ENCODE measurements around the gene FADS1. TPM values are rescaled to one million over a fixed set of nuclear protein-coding genes. Genes with fewer than 3 reads are reported as not detected.
A peak's percentile ranks its signal among the peaks of the same experiment; 100 is the strongest.

FADS1 gene
- total and polyA plus RNA-seq, 4 experiments from 2014 or later = 0.70 to 2.2 (median 1.2) TPM

DNA sequence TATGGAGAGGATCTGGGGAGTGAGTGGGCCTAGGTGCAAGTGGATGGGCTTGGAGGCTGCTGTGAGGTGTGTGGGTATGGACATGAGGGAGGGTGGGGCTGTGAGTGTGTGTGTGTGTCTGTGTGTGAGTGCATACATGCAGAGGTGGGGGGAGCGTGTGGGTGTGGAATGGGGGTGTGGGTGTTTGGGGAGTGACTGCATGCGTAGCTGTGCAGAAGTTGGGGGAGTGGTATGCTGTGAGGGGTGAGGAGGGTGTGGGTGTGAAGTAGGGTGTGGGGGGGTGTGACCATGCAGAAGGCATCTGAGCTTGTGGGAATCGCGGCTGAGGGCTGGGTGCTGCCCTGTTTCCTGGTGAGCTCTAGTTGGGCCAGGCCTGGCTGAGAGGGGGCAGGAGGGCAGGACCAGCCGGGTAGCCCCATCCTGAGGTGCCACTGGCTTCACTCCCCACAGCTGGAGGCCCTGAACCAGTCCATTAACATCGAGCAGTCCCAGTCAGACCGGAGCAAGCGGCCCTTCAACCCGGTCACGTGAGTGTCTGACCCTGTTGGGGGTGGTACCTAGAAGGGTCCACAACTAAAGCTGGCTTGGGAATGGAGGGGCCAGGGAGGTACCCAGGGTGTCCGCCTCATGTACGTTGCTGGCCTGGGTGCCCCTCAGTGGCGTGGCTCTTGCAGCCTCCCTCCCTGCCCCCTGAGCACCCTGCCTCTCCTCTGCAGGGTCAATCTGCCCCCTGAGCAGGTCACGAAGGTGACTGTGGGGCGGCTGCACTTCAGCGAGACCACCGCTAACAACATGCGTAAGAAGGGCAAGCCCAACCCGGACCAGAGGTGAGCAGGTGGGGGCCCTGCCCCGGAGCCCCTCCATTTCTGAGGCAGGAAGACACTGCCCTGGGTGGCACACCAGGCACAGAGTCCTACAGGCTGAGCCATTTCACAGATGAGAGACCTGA, 40.9 kb downstream of the FADS1 start:
- DNase-seq = peak in 1 of 5 donors; percentile 19
- intact Hi-C loops (cut with micrococcal nuclease) = no loop called here
- H3K4me3 ChIP-seq (ENCODE audit: low read length in 2 of 2) = no peak overlapping the region
- H3K4me3 Mint-ChIP-seq = peak overlapping the region in 2 of 8 donors; percentile 58 to 82
- ChIA-PET POLR2A (ENCODE audit: partially characterized antibody) (no interaction called here), CTCF (ENCODE audit: partially characterized antibody) (interaction anchor here (1.0 to 1.4 kb wide), 3 partner anchors 27 to 40 kb away, joined by 3 to 4 read pairs (median 4); no protein-coding TSS in a partner anchor)
- H3K36me3 ChIP-seq (ENCODE audit: insufficient read depth, low read length) = no peaks in the 10 kb centered on the region
- H3K27ac ChIP-seq (ENCODE audit: low read depth, low read length) = no peak overlapping the region
- H3K27me3 Mint-ChIP-seq = no peaks in the 10 kb centered on the region
- H3K4me1 Mint-ChIP-seq = peaks cover 8 to 37% (median 14%) of the 10 kb centered on the region in 4 donors
- H3K27ac Mint-ChIP-seq = peak overlapping the region in 2 of 7 donors; percentile 27 to 30
- H3K9me3 Mint-ChIP-seq = no peaks in the 10 kb centered on the region
- H3K4me1 ChIP-seq (ENCODE audit: insufficient read depth, low read length) = peaks cover 21% of the 10 kb centered on the region
- H3K9me3 ChIP-seq (ENCODE audit: control insufficient read depth in 1 of 2, low read length in 2 of 2) = no peaks in the 10 kb centered on the region
- H3K27me3 ChIP-seq (ENCODE audit: insufficient read depth, low read length) = no peaks in the 10 kb centered on the region
- no peaks in the 10 kb centered on the region for H3K36me3 Mint-ChIP-seq

DNA sequence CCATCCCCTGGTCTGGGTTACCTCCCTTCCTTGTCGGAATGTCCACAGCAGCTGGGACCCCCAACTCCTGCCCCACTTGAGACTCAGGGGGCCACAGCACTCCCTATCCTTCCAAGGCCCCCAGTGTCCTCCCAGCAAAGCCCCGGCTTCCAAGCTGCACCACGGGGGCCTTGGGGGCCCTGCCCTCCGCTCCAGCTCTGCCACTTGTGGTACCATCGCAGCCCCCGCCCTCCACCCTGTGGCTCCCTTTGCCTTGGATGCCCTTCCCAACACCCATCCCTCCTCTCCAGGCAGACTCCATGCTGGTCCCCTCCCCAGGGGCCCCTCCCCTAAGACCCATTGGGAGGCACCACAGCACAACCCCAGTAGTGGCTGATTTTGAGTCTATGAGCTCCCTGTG, 41.7 kb downstream of the FADS1 start:
- H3K27ac Mint-ChIP-seq = peak overlapping the region in 1 of 7 donors; percentile 30

DNA sequence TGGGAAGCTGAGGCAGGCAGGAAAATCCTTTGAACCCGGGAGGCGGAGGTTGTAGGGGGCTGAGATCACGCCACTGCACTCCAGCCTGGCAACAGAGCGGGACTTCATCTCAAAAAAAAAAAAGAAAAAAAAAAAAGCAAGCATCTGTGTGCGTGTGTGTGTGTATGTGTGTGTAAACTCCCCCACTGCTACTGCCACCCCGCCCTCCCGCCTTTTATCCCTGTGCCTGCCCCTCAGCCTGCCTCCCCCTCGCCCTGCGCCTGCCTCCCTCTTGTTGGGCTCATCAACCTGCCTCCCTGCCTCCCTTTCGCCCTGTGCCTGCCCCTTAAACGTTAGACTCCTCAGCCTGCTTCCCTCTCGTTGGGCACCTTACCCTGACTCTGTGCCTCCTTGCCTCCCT, 42.4 kb downstream of the FADS1 start:
- H3K4me1 Mint-ChIP-seq = peaks cover 8 to 38% (median 15%) of the 10 kb centered on the region in 4 donors
- ChIA-PET POLR2A (ENCODE audit: partially characterized antibody) (no interaction called here), CTCF (ENCODE audit: partially characterized antibody) (interaction anchor here (0.8 kb wide), 1 partner anchor 14 kb away, joined by 3 read pairs; no protein-coding TSS in a partner anchor)
- Histone ChIP-seq H3K4me3 (ENCODE audit: low read length in 2 of 2) (no peak overlapping the region), H3K4me1 (ENCODE audit: insufficient read depth, low read length) (peaks cover 21% of the 10 kb centered on the region), H3K36me3 (ENCODE audit: insufficient read depth, low read length) (no peaks in the 10 kb centered on the region), H3K27ac (ENCODE audit: low read depth, low read length) (no peak overlapping the region), H3K9me3 (ENCODE audit: control insufficient read depth in 1 of 2, low read length in 2 of 2) (no peaks in the 10 kb centered on the region), H3K27me3 (ENCODE audit: insufficient read depth, low read length) (no peaks in the 10 kb centered on the region)
- H3K9me3 Mint-ChIP-seq = no peaks in the 10 kb centered on the region
- intact Hi-C loops (cut with micrococcal nuclease) = no loop called here
- H3K27me3 Mint-ChIP-seq = no peaks in the 10 kb centered on the region
- H3K27ac Mint-ChIP-seq = peak overlapping the region in 1 of 7 donors; percentile 86
- H3K36me3 Mint-ChIP-seq = no peaks in the 10 kb centered on the region
- H3K4me3 Mint-ChIP-seq = no peak overlapping the region
- no peak for DNase-seq

More for the DNA sequence above, 41.7 kb downstream of the FADS1 start:
- H3K4me1 ChIP-seq (ENCODE audit: insufficient read depth, low read length) = peaks cover 21% of the 10 kb centered on the region
- H3K27me3 ChIP-seq (ENCODE audit: insufficient read depth, low read length) = no peaks in the 10 kb centered on the region
- H3K9me3 ChIP-seq (ENCODE audit: control insufficient read depth in 1 of 2, low read length in 2 of 2) = no peaks in the 10 kb centered on the region
- H3K27me3 Mint-ChIP-seq = no peaks in the 10 kb centered on the region
- intact Hi-C loops (cut with micrococcal nuclease) = no loop called here
- H3K4me1 Mint-ChIP-seq = peaks cover 8 to 38% (median 15%) of the 10 kb centered on the region in 4 donors
- no peaks in the 10 kb centered on the region for H3K9me3 Mint-ChIP-seq
- POLR2A ChIA-PET (ENCODE audit: partially characterized antibody) = no interaction called here
- H3K27ac ChIP-seq (ENCODE audit: low read depth, low read length) = no peak overlapping the region
- no peak overlapping the region for H3K4me3 ChIP-seq (ENCODE audit: low read length in 2 of 2)
- DNase-seq = no peak
- no peaks in the 10 kb centered on the region for H3K36me3 ChIP-seq (ENCODE audit: insufficient read depth, low read length)
- H3K4me3 Mint-ChIP-seq = peak overlapping the region in 2 of 8 donors; percentile 58 to 64
- CTCF ChIA-PET (ENCODE audit: partially characterized antibody) = interaction anchor here (0.8 to 1.0 kb wide), 2 partner anchors 13 to 26 kb away, joined by 3 read pairs; no protein-coding TSS in a partner anchor
- no peaks in the 10 kb centered on the region for H3K36me3 Mint-ChIP-seq

DNA sequence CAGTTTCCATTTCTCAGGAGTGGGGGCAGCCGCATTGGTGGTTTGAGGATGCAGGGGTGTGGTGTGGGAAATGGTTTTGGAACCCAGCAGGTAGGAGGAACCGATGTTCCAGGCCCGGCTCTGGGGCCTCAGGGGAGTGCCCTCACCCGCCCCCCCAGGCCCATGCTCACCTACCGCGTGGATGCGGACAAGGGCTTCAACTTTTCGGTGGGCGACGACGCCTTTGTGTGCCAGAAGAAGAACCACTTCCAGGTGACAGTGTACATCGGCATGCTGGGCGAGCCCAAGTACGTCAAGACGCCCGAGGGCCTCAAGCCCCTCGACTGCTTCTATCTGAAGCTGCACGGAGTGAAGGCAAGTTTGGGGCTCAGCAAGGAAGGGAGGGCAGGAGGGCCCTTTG, 43.0 kb downstream of the FADS1 start:
- H3K9me3 Mint-ChIP-seq = no peaks in the 10 kb centered on the region
- H3K27ac Mint-ChIP-seq = peak overlapping the region in 1 of 7 donors; percentile 24
- no peak for DNase-seq
- POLR2A ChIA-PET (ENCODE audit: partially characterized antibody) = no interaction called here
- intact Hi-C loops (cut with micrococcal nuclease) = no loop called here
- Histone ChIP-seq H3K4me1 (ENCODE audit: insufficient read depth, low read length) (peaks cover 21% of the 10 kb centered on the region), H3K36me3 (ENCODE audit: insufficient read depth, low read length) (no peaks in the 10 kb centered on the region), H3K27ac (ENCODE audit: low read depth, low read length) (no peak overlapping the region), H3K4me3 (ENCODE audit: low read length in 2 of 2) (no peak overlapping the region), H3K9me3 (ENCODE audit: control insufficient read depth in 1 of 2, low read length in 2 of 2) (no peaks in the 10 kb centered on the region), H3K27me3 (ENCODE audit: insufficient read depth, low read length) (no peaks in the 10 kb centered on the region)
- H3K4me3 Mint-ChIP-seq = no peak overlapping the region
- no peaks in the 10 kb centered on the region for H3K36me3 Mint-ChIP-seq
- no peaks in the 10 kb centered on the region for H3K27me3 Mint-ChIP-seq
- CTCF ChIA-PET (ENCODE audit: partially characterized antibody) = no interaction called here
- H3K4me1 Mint-ChIP-seq = peaks cover 8 to 38% (median 15%) of the 10 kb centered on the region in 4 donors

DNA sequence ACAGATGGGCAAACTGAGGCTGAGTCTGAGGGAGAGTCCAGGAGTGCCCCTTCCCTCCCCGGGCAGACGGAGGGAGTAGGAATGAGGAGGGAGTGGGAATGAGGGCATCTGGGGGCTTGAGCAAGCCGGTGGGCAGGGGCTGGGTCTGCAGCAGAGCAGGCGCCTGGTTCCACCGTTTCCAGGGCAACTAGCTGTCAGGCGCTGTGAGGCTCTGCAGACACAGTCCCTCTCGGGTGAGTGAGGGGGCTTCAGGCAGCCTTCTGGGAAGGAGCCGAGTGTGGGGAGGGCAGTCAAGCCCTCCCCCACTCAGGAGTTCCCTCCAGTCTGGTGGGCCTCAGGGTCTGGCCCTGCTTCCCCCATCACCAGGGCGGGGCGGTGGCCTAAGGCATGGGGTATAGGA, 43.4 kb downstream of the FADS1 start:
- no peaks in the 10 kb centered on the region for H3K27me3 Mint-ChIP-seq
- no peaks in the 10 kb centered on the region for H3K36me3 Mint-ChIP-seq
- H3K27me3 ChIP-seq (ENCODE audit: insufficient read depth, low read length) = no peaks in the 10 kb centered on the region
- intact Hi-C loops (cut with micrococcal nuclease) = no loop called here
- no peak overlapping the region for H3K4me3 Mint-ChIP-seq
- POLR2A ChIA-PET (ENCODE audit: partially characterized antibody) = no interaction called here
- peaks cover 8 to 37% (median 15%) of the 10 kb centered on the region in 4 donors for H3K4me1 Mint-ChIP-seq
- H3K9me3 ChIP-seq (ENCODE audit: control insufficient read depth in 1 of 2, low read length in 2 of 2) = no peaks in the 10 kb centered on the region
- H3K36me3 ChIP-seq (ENCODE audit: insufficient read depth, low read length) = no peaks in the 10 kb centered on the region
- no peak for DNase-seq
- no peak overlapping the region for H3K27ac ChIP-seq (ENCODE audit: low read depth, low read length)
- H3K9me3 Mint-ChIP-seq = no peaks in the 10 kb centered on the region
- CTCF ChIA-PET (ENCODE audit: partially characterized antibody) = no interaction called here
- H3K4me3 ChIP-seq (ENCODE audit: low read length in 2 of 2) = no peak overlapping the region
- H3K4me1 ChIP-seq (ENCODE audit: insufficient read depth, low read length) = peaks cover 21% of the 10 kb centered on the region
- H3K27ac Mint-ChIP-seq = peak overlapping the region in 1 of 7 donors; percentile 41

DNA sequence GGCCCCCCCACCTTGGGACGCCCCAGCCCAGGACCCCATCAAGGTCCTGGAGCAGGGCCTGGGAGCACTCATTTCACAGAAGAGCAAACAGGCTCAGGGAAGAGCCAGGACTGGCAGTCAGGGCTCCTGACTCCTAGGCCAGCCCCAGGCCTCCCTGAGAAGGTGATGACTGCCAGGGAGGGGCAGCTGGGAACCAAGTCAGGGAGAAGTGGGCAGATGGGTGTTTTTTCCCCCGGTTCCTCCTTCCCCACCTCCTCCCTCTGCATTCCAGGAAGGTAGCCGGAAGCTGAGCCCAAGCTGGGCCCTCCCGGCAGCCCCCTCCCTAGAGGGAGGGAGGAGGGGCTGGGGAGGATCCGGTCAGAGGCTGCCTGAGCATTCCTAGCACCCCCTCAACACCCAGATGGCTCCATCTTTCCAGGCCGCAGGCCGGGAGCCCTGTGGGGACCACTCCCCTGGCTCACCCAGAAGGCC, 44.8 kb downstream of the FADS1 start:
- Histone ChIP-seq H3K27ac (ENCODE audit: low read depth, low read length) (no peak overlapping the region), H3K4me1 (ENCODE audit: insufficient read depth, low read length) (peaks cover 13% of the 10 kb centered on the region), H3K4me3 (ENCODE audit: low read length in 2 of 2) (no peak overlapping the region), H3K27me3 (ENCODE audit: insufficient read depth, low read length) (no peaks in the 10 kb centered on the region), H3K9me3 (ENCODE audit: control insufficient read depth in 1 of 2, low read length in 2 of 2) (no peaks in the 10 kb centered on the region), H3K36me3 (ENCODE audit: insufficient read depth, low read length) (no peaks in the 10 kb centered on the region)
- Mint-ChIP-seq H3K4me1 (peaks cover 5 to 28% (median 10%) of the 10 kb centered on the region in 4 donors), H3K9me3 (no peaks in the 10 kb centered on the region), H3K27ac (no peak overlapping the region), H3K4me3 (peak overlapping the region in 1 of 8 donors; percentile 23), H3K27me3 (no peaks in the 10 kb centered on the region), H3K36me3 (no peaks in the 10 kb centered on the region)
- no peak for DNase-seq
- POLR2A ChIA-PET (ENCODE audit: partially characterized antibody) = interaction anchor here (0.6 kb wide), 1 partner anchor 16 kb away, joined by 3 read pairs; no protein-coding TSS in a partner anchor
- CTCF ChIA-PET (ENCODE audit: partially characterized antibody) = no interaction called here
- intact Hi-C loops (cut with micrococcal nuclease) = no loop called here

DNA sequence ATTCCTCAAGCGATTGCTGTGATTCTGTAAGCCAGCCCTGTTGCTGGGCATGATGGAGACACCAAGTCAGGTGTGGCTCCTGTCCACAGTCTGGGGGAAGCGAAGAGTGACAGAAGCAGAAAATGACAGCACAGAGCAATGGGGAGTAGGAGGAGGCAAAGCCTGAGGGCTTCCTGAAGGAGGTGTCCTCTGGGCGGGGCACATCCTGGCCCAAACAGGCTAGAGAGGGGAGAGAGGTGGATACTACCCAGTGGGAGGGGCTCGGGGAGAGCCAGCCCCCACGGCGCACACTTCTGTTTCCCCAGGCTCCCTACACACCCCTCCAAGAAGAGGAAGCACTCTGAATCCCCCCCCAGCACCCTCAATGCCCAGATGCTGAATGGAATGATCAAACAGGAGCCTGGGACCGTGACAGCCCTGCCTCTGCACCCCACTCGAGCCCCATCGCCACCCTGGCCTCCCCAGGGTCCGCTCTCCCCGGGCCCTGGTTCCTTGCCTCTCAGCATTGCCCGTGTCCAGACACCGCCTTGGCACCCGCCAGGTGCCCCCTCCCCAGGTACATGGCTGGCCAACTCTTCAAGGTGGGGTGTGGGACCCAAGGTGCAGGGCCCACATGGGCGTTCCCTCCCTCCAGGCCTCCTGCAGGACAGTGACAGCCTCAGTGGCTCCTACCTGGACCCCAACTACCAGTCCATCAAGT, 45.5 kb downstream of the FADS1 start:
- POLR2A ChIA-PET (ENCODE audit: partially characterized antibody) = no interaction called here
- Histone ChIP-seq H3K9me3 (ENCODE audit: control insufficient read depth in 1 of 2, low read length in 2 of 2) (no peaks in the 10 kb centered on the region), H3K4me1 (ENCODE audit: insufficient read depth, low read length) (peaks cover 8% of the 10 kb centered on the region), H3K27me3 (ENCODE audit: insufficient read depth, low read length) (no peaks in the 10 kb centered on the region), H3K27ac (ENCODE audit: low read depth, low read length) (no peak overlapping the region), H3K4me3 (ENCODE audit: low read length in 2 of 2) (no peak overlapping the region), H3K36me3 (ENCODE audit: insufficient read depth, low read length) (no peaks in the 10 kb centered on the region)
- CTCF ChIA-PET (ENCODE audit: partially characterized antibody) = interaction anchor here (0.6 kb wide), 1 partner anchor 790 kb away, joined by 3 read pairs; no protein-coding TSS in a partner anchor
- no peak for DNase-seq
- Mint-ChIP-seq H3K27ac (peak overlapping the region in 1 of 7 donors; percentile 56), H3K4me3 (no peak overlapping the region), H3K36me3 (no peaks in the 10 kb centered on the region), H3K9me3 (no peaks in the 10 kb centered on the region), H3K27me3 (no peaks in the 10 kb centered on the region), H3K4me1 (peaks cover 3 to 21% (median 5%) of the 10 kb centered on the region in 4 donors)
- intact Hi-C loops (cut with micrococcal nuclease) = no loop called here

Data from CD4-positive, alpha-beta memory T cell (primary cell).